HCT116 (cell line): ENCODE measurements around the gene KLF6. TPM values are rescaled to one million over a fixed set of nuclear protein-coding genes. Genes with fewer than 3 reads are reported as not detected.

Source experiments
- ATAC-seq: fragments of 200-7000 bp; cut with Tn5 transposase; 2 replicates; pipeline ENCODE4 v1.9.1; 2020; ENCODE audit warnings: mild to moderate bottlenecking, moderate library complexity
- BruUV-seq: library from RNA; stranded (reverse); fragments of 400-500 nt; replicated peaks from 2 replicates; lab custom pipeline; 2021; lab: Mats Ljungman, UMichigan
- CTCF ChIA-PET: fragments of 300-600 bp; sonication (Branson Sonifier 250); formaldehyde crosslinking; loops from one replicate; lab custom pipeline; 2021; ENCODE audit warnings: antibody characterized with exemption; lab: Charles Lee
- POLR2A ChIA-PET: fragments of 300-600, 350-600 bp; sonication (Branson Sonifier 250); formaldehyde crosslinking; loops from one replicate; lab custom pipeline; 2021; ENCODE audit warnings: antibody characterized with exemption; lab: Charles Lee
- RAD21 ChIA-PET, 2 experiments: fragments of 300-600 bp; sonication (Branson Sonifier 250); formaldehyde crosslinking; loops; one replicate each; lab custom pipeline; 2023; ENCODE audit warnings: low total read pairs in 2 of 2; ENCODE audit not compliant: uncharacterized antibody in 2 of 2, unreplicated experiment in 2 of 2, low non-redundant PET in 1 of 2; lab: Charles Lee
- DNase-seq: peaks from one replicate; pipeline ENCODE4 v3.0.0-alpha.2; 2010; ENCODE audit warnings: low read depth, low spot score
- H2AFZ ChIP-seq: fragments of 200-600 bp; shearing (Covaris generic), sonication (generic); 2 replicates; pipeline ENCODE4 v1.6.1; 2017; ENCODE audit warnings: low read depth, mixed run types, mixed read lengths, antibody characterized with exemption, low read length; ENCODE audit not compliant: poor library complexity, severe bottlenecking
- H3K27ac ChIP-seq: 2 replicates; pipeline ENCODE4 v1.5.1; 2012; ENCODE audit warnings: low read depth, low read length
- H3K27me3 ChIP-seq: fragments of 200-600 bp; sonication (generic); 2 replicates; pipeline ENCODE4 v1.6.1; 2016; ENCODE audit warnings: mixed run types, low read length, mixed read lengths; ENCODE audit not compliant: insufficient read depth
- H3K36me3 ChIP-seq, 2 experiments: fragments of 200-500 bp in 1 of 2; fragments of 200-600 bp in 1 of 2; sonication (Bioruptor generic) in 1 of 2; sonication (generic) in 1 of 2; 2 replicates each; pipeline versions ENCODE4 v1.5.1 to v1.6.1; 2014 to 2016; ENCODE audit warnings: low read length in 2 of 2, inconsistent platforms in 1 of 2, mixed read lengths in 1 of 2, mixed run types in 1 of 2; ENCODE audit not compliant: insufficient read depth in 2 of 2, control insufficient read depth in 1 of 2
- H3K4me1 ChIP-seq, 2 experiments: fragments of 200-600 bp in 1 of 2; sonication (generic) in 1 of 2; 2 replicates each; pipeline versions ENCODE4 v1.5.1 to v1.6.1; 2012 to 2017; ENCODE audit warnings: low read length in 2 of 2, inconsistent platforms in 1 of 2, mild to moderate bottlenecking in 1 of 2, mixed read lengths in 1 of 2, mixed run types in 1 of 2, moderate library complexity in 1 of 2; ENCODE audit not compliant: insufficient read depth in 2 of 2, control insufficient read depth in 1 of 2
- H3K4me2 ChIP-seq: fragments of 200-600 bp; sonication (generic); 2 replicates; pipeline ENCODE4 v1.6.1; 2017; ENCODE audit warnings: mixed run types, low read length, mixed read lengths
- H3K4me3 ChIP-seq, 2 experiments: fragments of 200-600 bp in 1 of 2; sonication (generic) in 1 of 2; replicated peaks in 1 of 2; 2 replicates each; pipeline ENCODE4 v1.5.1; 2011 to 2016; ENCODE audit warnings: low read length in 2 of 2, control low read depth in 1 of 2, low read depth in 1 of 2, mild to moderate bottlenecking in 1 of 2, mixed read lengths in 1 of 2, mixed run types in 1 of 2
- H3K79me2 ChIP-seq: fragments of 200-600 bp; sonication (generic); 2 replicates; pipeline ENCODE4 v1.6.1; 2017; ENCODE audit warnings: mild to moderate bottlenecking, mixed run types, low read length, moderate library complexity, mixed read lengths; ENCODE audit not compliant: insufficient read depth
- H3K9ac ChIP-seq: fragments of 200-600 bp; sonication (generic); 2 replicates; pipeline ENCODE4 v1.6.1; 2016; ENCODE audit warnings: low read length, mixed read lengths
- H3K9me2 ChIP-seq: fragments of 200-600 bp; sonication (generic), shearing (Covaris generic); 2 replicates; pipeline ENCODE4 v1.6.1; 2017; ENCODE audit warnings: mixed run types, mild to moderate bottlenecking, moderate library complexity; ENCODE audit not compliant: insufficient read depth
- H3K9me3 ChIP-seq, 2 experiments: fragments of 200-500 bp in 1 of 2; fragments of 200-600 bp in 1 of 2; sonication (Bioruptor generic) in 1 of 2; sonication (generic) in 1 of 2; 2 replicates each; pipeline ENCODE4 v1.6.1; 2014 to 2017; ENCODE audit warnings: low read length in 2 of 2, mixed read lengths in 2 of 2, inconsistent platforms in 1 of 2, low read depth in 1 of 2, mild to moderate bottlenecking in 1 of 2, mixed run types in 1 of 2, moderate library complexity in 1 of 2; ENCODE audit not compliant: control insufficient read depth in 1 of 2, insufficient read depth in 1 of 2
- H4K20me1 ChIP-seq: fragments of 200-600 bp; sonication (generic), shearing (Covaris generic); 2 replicates; pipeline ENCODE4 v1.6.1; 2017; ENCODE audit warnings: mixed run types, mild to moderate bottlenecking, moderate library complexity; ENCODE audit not compliant: insufficient read depth
- CBX3 ChIP-seq: IDR thresholded peaks from 2 replicates; pipeline ENCODE4 v1.6.1; 2012; ENCODE audit warnings: low read depth
- CTCF ChIP-seq, 3 experiments: fragments of 200-600 bp in 1 of 3; sonication (generic) in 1 of 3; IDR thresholded peaks in 2 of 3; conservative IDR thresholded peaks in 1 of 3; 2 replicates each; pipeline ENCODE4 v1.5.1; 2012 to 2017; ENCODE audit warnings: low read depth in 2 of 3, low read length in 2 of 3, antibody characterized with exemption in 1 of 3, borderline replicate concordance in 1 of 3, control low read depth in 1 of 3, mild to moderate bottlenecking in 1 of 3, mixed read lengths in 1 of 3, mixed run types in 1 of 3, moderate library complexity in 1 of 3; ENCODE audit not compliant: insufficient read depth in 1 of 3
- EGR1 ChIP-seq: IDR thresholded peaks from 2 replicates; pipeline ENCODE4 v1.6.1; 2012; ENCODE audit warnings: low read depth
- ELF1 ChIP-seq: IDR thresholded peaks from 2 replicates; pipeline ENCODE4 v1.6.1; 2012; ENCODE audit warnings: low read depth, borderline replicate concordance
- EZH2 ChIP-seq: fragments of 200-600 bp; sonication (generic); IDR thresholded peaks from 2 replicates; pipeline ENCODE4 v1.6.1; 2017; ENCODE audit warnings: antibody characterized with exemption, mixed run types
- FOSL1 ChIP-seq: IDR thresholded peaks from 2 replicates; pipeline ENCODE4 v1.6.1; 2012; ENCODE audit warnings: low read depth
- JUND ChIP-seq: IDR thresholded peaks from 2 replicates; pipeline ENCODE4 v1.6.1; 2012
- RAD21 ChIP-seq: IDR thresholded peaks from 2 replicates; pipeline ENCODE4 v1.6.1; 2012; ENCODE audit warnings: low read depth, mild to moderate bottlenecking
- REST ChIP-seq: IDR thresholded peaks from 2 replicates; pipeline ENCODE4 v1.6.1; 2012; ENCODE audit warnings: low read depth
- SIN3A ChIP-seq: IDR thresholded peaks from 2 replicates; pipeline ENCODE4 v1.6.1; 2012; ENCODE audit warnings: low read depth
- SP1 ChIP-seq: IDR thresholded peaks from 2 replicates; pipeline ENCODE4 v1.6.1; 2012; ENCODE audit warnings: low read depth
- SRF ChIP-seq: IDR thresholded peaks from 2 replicates; pipeline ENCODE4 v1.6.1; 2012; ENCODE audit warnings: low read depth
- YY1 ChIP-seq: IDR thresholded peaks from 2 replicates; pipeline ENCODE4 v1.6.1; 2011; ENCODE audit warnings: low read length, low read depth, moderate library complexity, mild to moderate bottlenecking; ENCODE audit not compliant: insufficient replicate concordance; ENCODE audit errors: extremely low read depth
- intact Hi-C: fragments of 100-400 bp; cut with micrococcal nuclease; formaldehyde crosslinking; loops from 2 replicates; pipeline ENCODE4 v1.10.0; 2022
- total RNA-seq: library from RNA; stranded (reverse); gene quantifications from one replicate; pipeline ENCODE4 v1.2.1, GENCODE V29; 2021; ENCODE audit not compliant: unreplicated experiment

Gene KLF6
- total RNA-seq, 1 experiment from 2014 or later, result 82.2 TPM

GRCh38 chr10:3757638-3758490, 27.1 kb downstream of the KLF6 start:
- Histone ChIP-seq H3K79me2 (no peaks in the 10 kb centered on the region), H3K36me3 (no peaks in the 10 kb centered on the region), H4K20me1 (no peaks in the 10 kb centered on the region), H3K27ac (no peak overlapping the region), H3K4me1 (peaks cover 36 to 70% of the 10 kb centered on the region in 2 experiments), H3K27me3 (no peaks in the 10 kb centered on the region), H3K9ac (no peak overlapping the region), H2AFZ (no peak overlapping the region), H3K9me3 (no peaks in the 10 kb centered on the region), H3K4me2 (peak overlapping the region; percentile 16), H3K9me2 (no peaks in the 10 kb centered on the region), H3K4me3 (no peak overlapping the region)
- RAD21 ChIA-PET, result interaction anchor here in 1 of 2 experiments (0.6 kb wide), 1 partner anchor 298 kb away, joined by 3 read pairs; no protein-coding TSS in a partner anchor
- ATAC-seq, result no peak
- BruUV-seq, result no TSS peak
- POLR2A ChIA-PET, result interaction anchor here (2.2 kb wide), 1 partner anchor 27 kb away, joined by 7 read pairs; the partner anchor contains the start of gene KLF6
- DNase-seq, result no peak
- TF ChIP-seq FOSL1, result 0 out of 2 replicates have a peak, but pooled peaks have one; percentile 11
- TF ChIP-seq SRF, result no peak
- no peak for TF ChIP-seq RAD21
- CTCF ChIA-PET, result no interaction called here
- intact Hi-C loops, result loop anchor here (10.0 kb wide), 1 partner anchor 293 kb away; no protein-coding TSS in a partner anchor

- no peak overlapping the region for H3K27ac ChIP-seq
- ChIA-PET POLR2A (interaction anchor here (2.2 kb wide), 1 partner anchor 28 kb away, joined by 7 read pairs; the partner anchor contains the start of gene KLF6), CTCF (no interaction called here), RAD21 (no interaction called here)
- H3K4me1 ChIP-seq, result peaks cover 31 to 64% of the 10 kb centered on the region in 2 experiments
- H3K36me3 ChIP-seq, result no peaks in the 10 kb centered on the region
- no TSS peak for BruUV-seq
- DNase-seq (no peak), ATAC-seq (no peak)
- no peaks in the 10 kb centered on the region for H3K9me2 ChIP-seq
- H3K4me2 ChIP-seq, result peak overlapping the region; percentile 16; the same call in 1 of the 2 replicates
- intact Hi-C loops, result loop anchor here (10.0 kb wide), 1 partner anchor 292 kb away; no protein-coding TSS in a partner anchor
- TF ChIP-seq REST, result no peak
- no peak for TF ChIP-seq SP1
- TF ChIP-seq SRF, result no peak
- TF ChIP-seq YY1, result no peak
- TF ChIP-seq JUND, result no peak
- TF ChIP-seq ELF1, result no peak
- no peak for TF ChIP-seq CBX3
- TF ChIP-seq EGR1, result no peak
- no peak for TF ChIP-seq CTCF (IDR thresholded peaks at IDR 0.05 in 2 of 3, conservative IDR thresholded peaks at IDR 0.05 in 1 of 3; ENCODE audit: borderline replicate concordance in 1 of 3, insufficient read depth in 1 of 3, low read depth in 2 of 3, low read length in 2 of 3)
- TF ChIP-seq EZH2, result no peak
- TF ChIP-seq SIN3A, result no peak
- no peak for TF ChIP-seq RAD21
- TF ChIP-seq FOSL1, result no peak
- H3K79me2 ChIP-seq, result no peaks in the 10 kb centered on the region
- H3K9me3 ChIP-seq, result no peaks in the 10 kb centered on the region
- no peak overlapping the region for H3K4me3 ChIP-seq
- no peak overlapping the region for H2AFZ ChIP-seq
- no peaks in the 10 kb centered on the region for H4K20me1 ChIP-seq
- H3K9ac ChIP-seq, result no peak overlapping the region
- no peaks in the 10 kb centered on the region for H3K27me3 ChIP-seq
Measured at GRCh38 chr10:3757250-3757637, 27.8 kb downstream of the KLF6 start.
